SK-N-SH (cell line): Measurements from ENCODE around the gene SDHA. TPM values are rescaled to one million over a fixed set of nuclear protein-coding genes. Genes with fewer than 3 reads are reported as not detected.

Source experiments
- CTCF ChIA-PET: fragments of 300-600, 350-600 bp; formaldehyde crosslinking; extraction: SDS; loops from one replicate; lab custom pipeline; 2021; lab: Yijun Ruan, JAX
- POLR2A ChIA-PET: fragments of 350-600 bp; sonication (Branson Sonifier 250); formaldehyde crosslinking; extraction: SDS; loops from one replicate; lab custom pipeline; 2020; ENCODE audit warnings: antibody characterized with exemption, inconsistent platforms; lab: Yijun Ruan, JAX
- DNase-seq: peaks from one replicate; pipeline ENCODE4 v3.0.0; 2012
- H2AFZ ChIP-seq: fragments of 200-600 bp; sonication (generic); 2 replicates; pipeline ENCODE4 v1.8.1; 2016; ENCODE audit warnings: antibody characterized with exemption, mild to moderate bottlenecking, low read depth
- H3F3A ChIP-seq: fragments of 200-600 bp; sonication (generic); replicated peaks from 2 replicates; pipeline ENCODE3; 2016; ENCODE audit warnings: antibody characterized with exemption, mild to moderate bottlenecking; ENCODE audit not compliant: insufficient read depth
- H3K27ac ChIP-seq, 2 experiments: fragments of 200-500 bp in 1 of 2; fragments of 200-600 bp in 1 of 2; sonication (Bioruptor generic) in 1 of 2; sonication (generic), shearing (Covaris generic) in 1 of 2; 2 replicates each; pipeline versions ENCODE4 v1.5.1 to v1.6.1; 2014 to 2016; ENCODE audit warnings: low read depth in 2 of 2, inconsistent platforms in 1 of 2, low read length in 1 of 2, mild to moderate bottlenecking in 1 of 2, mixed read lengths in 1 of 2
- H3K27me3 ChIP-seq: fragments of 200-600 bp; sonication (generic), shearing (Covaris generic); 2 replicates; pipeline ENCODE4 v1.6.1; 2016; ENCODE audit warnings: mixed run types; ENCODE audit not compliant: insufficient read depth
- H3K36me3 ChIP-seq, 2 experiments: fragments of 200-500 bp in 1 of 2; fragments of 200-600 bp in 1 of 2; sonication (Bioruptor generic) in 1 of 2; sonication (generic) in 1 of 2; replicated peaks in 1 of 2; 2 replicates each; pipeline versions ENCODE3 to v1.5.1; 2014 to 2016; ENCODE audit warnings: low read length in 1 of 2, mild to moderate bottlenecking in 1 of 2; ENCODE audit not compliant: insufficient read depth in 2 of 2, control insufficient read depth in 1 of 2
- H3K4me1 ChIP-seq, 2 experiments: fragments of 200-500 bp in 1 of 2; fragments of 200-600 bp in 1 of 2; sonication (Bioruptor generic) in 1 of 2; sonication (generic), shearing (Covaris generic) in 1 of 2; 2 replicates each; pipeline versions ENCODE4 v1.5.1 to v1.6.1; 2014 to 2016; ENCODE audit warnings: low read depth in 1 of 2, low read length in 1 of 2, mixed run types in 1 of 2; ENCODE audit not compliant: insufficient read depth in 2 of 2, control insufficient read depth in 1 of 2
- H3K4me2 ChIP-seq: fragments of 200-600 bp; sonication (generic), shearing (Covaris generic); 2 replicates; pipeline ENCODE4 v1.6.1; 2017; ENCODE audit warnings: mixed run types
- H3K4me3 ChIP-seq, 2 experiments: fragments of 200-500 bp in 1 of 2; fragments of 200-600 bp in 1 of 2; sonication (Bioruptor generic) in 1 of 2; sonication (generic), shearing (Covaris generic) in 1 of 2; 2 replicates each; pipeline versions ENCODE4 v1.5.1 to v1.8.1; 2014 to 2016; ENCODE audit warnings: low read depth in 2 of 2, inconsistent platforms in 1 of 2, low read length in 1 of 2, mild to moderate bottlenecking in 1 of 2, mixed read lengths in 1 of 2, moderate library complexity in 1 of 2
- H3K79me2 ChIP-seq: fragments of 200-600 bp; sonication (generic); 2 replicates; pipeline ENCODE4 v1.8.1; 2017; ENCODE audit warnings: mild to moderate bottlenecking; ENCODE audit not compliant: insufficient read depth
- H3K9ac ChIP-seq: fragments of 200-600 bp; sonication (generic); 2 replicates; pipeline ENCODE4 v1.6.1; 2017; ENCODE audit warnings: mixed run types
- H3K9me2 ChIP-seq: fragments of 200-600 bp; sonication (generic); 2 replicates; pipeline ENCODE4 v1.6.1; 2017; ENCODE audit warnings: mixed run types
- H3K9me3 ChIP-seq: fragments of 200-600 bp; sonication (generic); 2 replicates; pipeline ENCODE4 v1.6.1; 2017; ENCODE audit warnings: mixed run types, mild to moderate bottlenecking, moderate library complexity
- H4K20me1 ChIP-seq: fragments of 200-600 bp; sonication (generic); 2 replicates; pipeline ENCODE4 v1.6.1; 2017; ENCODE audit warnings: mild to moderate bottlenecking, mixed run types; ENCODE audit not compliant: insufficient read depth
- CHD2 ChIP-seq: fragments of 150-350 bp; IDR thresholded peaks from 2 replicates; pipeline ENCODE4 v1.6.1; 2018; ENCODE audit warnings: low read length; ENCODE audit not compliant: partially characterized antibody
- ELF1 ChIP-seq: IDR thresholded peaks from 2 replicates; pipeline ENCODE4 v1.4.0; 2012
- EP300 ChIP-seq, 2 experiments: IDR thresholded peaks; 2 replicates each; pipeline versions ENCODE4 v1.4.0 to v1.6.1; 2012; ENCODE audit warnings: borderline replicate concordance in 1 of 2, low read depth in 1 of 2, low read length in 1 of 2
- EZH2phosphoT487 ChIP-seq: fragments of 200-600 bp; sonication (generic); IDR thresholded peaks from 2 replicates; pipeline ENCODE4 v1.6.1; 2017; ENCODE audit warnings: low read depth, mixed run types, mild to moderate bottlenecking, antibody characterized with exemption, moderate library complexity, borderline replicate concordance
- FOXM1 ChIP-seq: IDR thresholded peaks from 2 replicates; pipeline ENCODE4 v1.4.0; 2012; ENCODE audit warnings: low read depth, mild to moderate bottlenecking
- GABPA ChIP-seq: IDR thresholded peaks from 2 replicates; pipeline ENCODE4 v1.4.0; 2012; ENCODE audit warnings: low read depth, mild to moderate bottlenecking
- JUND ChIP-seq: IDR thresholded peaks from 2 replicates; pipeline ENCODE4 v1.4.0; 2012
- MAX ChIP-seq: IDR thresholded peaks from 2 replicates; pipeline ENCODE4 v1.4.0; 2012; ENCODE audit warnings: low read depth
- MEF2A ChIP-seq: IDR thresholded peaks from 2 replicates; pipeline ENCODE4 v1.4.0; 2012; ENCODE audit warnings: low read depth, borderline replicate concordance
- NFIC ChIP-seq: IDR thresholded peaks from 2 replicates; pipeline ENCODE4 v1.4.0; 2012; ENCODE audit warnings: borderline replicate concordance
- NRF1 ChIP-seq: IDR thresholded peaks from 2 replicates; pipeline ENCODE4 v1.6.1; 2012; ENCODE audit warnings: low read depth, mild to moderate bottlenecking, low read length
- PBX3 ChIP-seq: IDR thresholded peaks from 2 replicates; pipeline ENCODE4; 2012
- POLR2AphosphoS5 ChIP-seq: IDR thresholded peaks from 2 replicates; pipeline ENCODE4 v1.6.1; 2012; ENCODE audit warnings: low read depth, low read length
- RCOR1 ChIP-seq: fragments of 150-350 bp; IDR thresholded peaks from 2 replicates; pipeline ENCODE4 v1.6.1; 2017; ENCODE audit warnings: antibody characterized with exemption, low read length
- REST ChIP-seq: IDR thresholded peaks from 2 replicates; pipeline ENCODE4 v1.6.1; 2012; ENCODE audit warnings: mild to moderate bottlenecking, low read depth, low read length, moderate library complexity
- RXRA ChIP-seq: IDR thresholded peaks from 2 replicates; pipeline ENCODE4 v1.4.0; 2012; ENCODE audit warnings: low read depth, mild to moderate bottlenecking, borderline replicate concordance
- SIN3A ChIP-seq: IDR thresholded peaks from 2 replicates; pipeline ENCODE4 v1.6.1; 2012; ENCODE audit warnings: low read depth, mild to moderate bottlenecking, low read length, moderate library complexity, borderline replicate concordance
- SMC3 ChIP-seq: IDR thresholded peaks from 2 replicates; pipeline ENCODE4 v1.6.1; 2012; ENCODE audit warnings: low read depth, low read length, improper control_type of control experiment
- TCF12 ChIP-seq: IDR thresholded peaks from 2 replicates; pipeline ENCODE4 v1.4.0; 2012
- TEAD4 ChIP-seq: IDR thresholded peaks from 2 replicates; pipeline ENCODE4 v1.4.0; 2012; ENCODE audit warnings: mild to moderate bottlenecking, borderline replicate concordance; ENCODE audit not compliant: insufficient read depth
- USF1 ChIP-seq: IDR thresholded peaks from 2 replicates; pipeline ENCODE4 v1.4.0; 2012; ENCODE audit warnings: low read depth, borderline replicate concordance
- YY1 ChIP-seq: IDR thresholded peaks from 2 replicates; pipeline ENCODE4 v1.4.0; 2012; ENCODE audit warnings: low read depth, mild to moderate bottlenecking
- ZBTB33 ChIP-seq: IDR thresholded peaks from 2 replicates; pipeline ENCODE4 v1.4.0; 2012; ENCODE audit warnings: low read depth, borderline replicate concordance
- WGBS: methylation state at CpG from one replicate; pipeline ENCODE4 v1.1.6; 2017; ENCODE audit warnings: low lambda C conversion rate; 5-methylcytosine and 5-hydroxymethylcytosine counted together
- polyA plus RNA-seq, 3 experiments: library from polyadenylated mRNA; depleted of rRNA; stranded (reverse); fragments of >200 nt; gene quantifications; 2 replicates each; pipeline ENCODE4 v1.2.3, GENCODE V29; 2012
- TF ChIP-seq, protein P1 (sequence below): fragments of 200-600 bp; sonication (generic); IDR thresholded peaks from 2 replicates; pipeline ENCODE4 v1.6.1; 2017; ENCODE audit warnings: antibody characterized with exemption, mild to moderate bottlenecking, moderate library complexity

The SDHA gene
- polyA plus RNA-seq, 1 of the 3 experiments (the other 2 are of a cell fraction) = 106 TPM

DNA sequence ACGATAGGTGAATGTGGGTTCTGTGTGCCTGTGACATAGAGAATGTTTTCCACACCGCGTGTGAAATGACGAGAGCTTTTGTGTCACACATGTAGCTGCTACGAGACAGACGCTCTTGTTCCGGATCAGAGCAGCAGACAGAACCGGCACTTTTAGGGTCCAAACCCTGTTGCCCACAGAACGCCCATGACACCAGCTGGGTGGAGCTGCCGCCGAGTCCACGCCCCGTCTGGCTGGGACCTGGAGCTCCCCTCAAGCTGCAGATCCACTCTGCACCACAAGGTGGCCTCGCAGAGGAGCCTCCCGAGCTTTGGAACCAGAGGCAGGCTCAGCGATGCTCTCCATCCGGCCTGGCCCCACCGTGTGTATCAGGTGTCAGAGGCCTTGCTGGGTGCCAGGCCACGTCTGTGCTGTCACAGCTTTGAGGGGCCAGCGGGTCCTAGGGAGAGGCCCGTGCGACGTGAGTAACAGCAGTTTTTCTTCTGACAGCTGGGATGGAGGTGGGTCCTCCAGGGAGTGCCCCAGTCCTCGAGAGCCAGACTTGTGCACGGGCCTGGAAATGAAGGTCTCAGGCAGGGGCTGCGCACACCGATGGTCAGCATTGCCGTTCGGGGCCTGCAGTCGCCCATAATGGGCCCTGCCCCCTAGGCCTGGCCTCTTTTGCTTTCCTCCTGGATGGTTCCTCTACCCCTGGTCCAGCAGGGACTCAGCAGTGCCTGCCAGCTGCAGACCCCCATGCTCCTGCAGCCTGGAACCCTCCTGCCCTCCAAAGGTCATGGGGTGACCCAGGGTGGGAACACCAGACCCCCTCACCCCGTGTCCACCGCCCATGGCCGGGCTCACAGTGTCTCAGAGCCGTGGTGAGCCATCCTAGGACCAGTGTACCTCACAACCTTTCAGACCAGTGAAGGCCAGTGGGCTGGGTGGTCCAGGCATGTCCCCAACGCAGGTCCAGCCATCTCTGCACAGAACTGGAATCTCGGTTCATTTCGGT lies 29.3 kb upstream of the SDHA start:
- POLR2A ChIA-PET = no interaction called here
- Histone ChIP-seq H2AFZ (no peak overlapping the region), H3K9ac (no peak overlapping the region)
- no peak for TF ChIP-seq RXRA
- no peak for TF ChIP-seq USF1
- no peak for TF ChIP-seq RCOR1
- TF ChIP-seq, protein P1, sequence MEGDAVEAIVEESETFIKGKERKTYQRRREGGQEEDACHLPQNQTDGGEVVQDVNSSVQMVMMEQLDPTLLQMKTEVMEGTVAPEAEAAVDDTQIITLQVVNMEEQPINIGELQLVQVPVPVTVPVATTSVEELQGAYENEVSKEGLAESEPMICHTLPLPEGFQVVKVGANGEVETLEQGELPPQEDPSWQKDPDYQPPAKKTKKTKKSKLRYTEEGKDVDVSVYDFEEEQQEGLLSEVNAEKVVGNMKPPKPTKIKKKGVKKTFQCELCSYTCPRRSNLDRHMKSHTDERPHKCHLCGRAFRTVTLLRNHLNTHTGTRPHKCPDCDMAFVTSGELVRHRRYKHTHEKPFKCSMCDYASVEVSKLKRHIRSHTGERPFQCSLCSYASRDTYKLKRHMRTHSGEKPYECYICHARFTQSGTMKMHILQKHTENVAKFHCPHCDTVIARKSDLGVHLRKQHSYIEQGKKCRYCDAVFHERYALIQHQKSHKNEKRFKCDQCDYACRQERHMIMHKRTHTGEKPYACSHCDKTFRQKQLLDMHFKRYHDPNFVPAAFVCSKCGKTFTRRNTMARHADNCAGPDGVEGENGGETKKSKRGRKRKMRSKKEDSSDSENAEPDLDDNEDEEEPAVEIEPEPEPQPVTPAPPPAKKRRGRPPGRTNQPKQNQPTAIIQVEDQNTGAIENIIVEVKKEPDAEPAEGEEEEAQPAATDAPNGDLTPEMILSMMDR = peak; percentile 84
- TF ChIP-seq REST = no peak
- TF ChIP-seq MEF2A = no peak
- no peak for TF ChIP-seq ELF1
- TF ChIP-seq TCF12 = no peak
- TF ChIP-seq NFIC = no peak
- no peak for TF ChIP-seq ZBTB33
- no peak for TF ChIP-seq GABPA
- no peak for TF ChIP-seq FOXM1
- TF ChIP-seq CHD2 = no peak
- TF ChIP-seq JUND = no peak
- TF ChIP-seq YY1 = no peak
- TF ChIP-seq TEAD4 = no peak
- no peak for TF ChIP-seq EZH2phosphoT487
- TF ChIP-seq EP300 (IDR thresholded peaks at IDR 0.05; ENCODE audit: borderline replicate concordance in 1 of 2, low read depth in 1 of 2, low read length in 1 of 2) = no peak
- TF ChIP-seq SIN3A = no peak
- TF ChIP-seq MAX = 0 out of 2 replicates have a peak, but pooled peaks have one; percentile 39
- no peak for TF ChIP-seq PBX3
- TF ChIP-seq SMC3 = peak; percentile 89
- no peak for TF ChIP-seq NRF1
- TF ChIP-seq POLR2AphosphoS5 = no peak

More for the DNA sequence above, 29.3 kb upstream of the SDHA start:
- Histone ChIP-seq H3K4me3 (no peak overlapping the region), H4K20me1 (no peaks in the 10 kb centered on the region), H3K9me3 (no peaks in the 10 kb centered on the region), H3K36me3 (no peaks in the 10 kb centered on the region), H3F3A (no peaks in the 10 kb centered on the region), H3K27ac (no peak overlapping the region), H3K27me3 (no peaks in the 10 kb centered on the region), H3K4me2 (no peak overlapping the region), H3K9me2 (no peaks in the 10 kb centered on the region), H3K4me1 (peaks cover 0 to 19% of the 10 kb centered on the region in 2 experiments; a peak in 1 of 4 replicates), H3K79me2 (no peaks in the 10 kb centered on the region)
- 48% methylated on average over 15 of the region's 37 CpGs for WGBS
- CTCF ChIA-PET = interaction anchor here (0.6 to 2.1 kb wide), 35 partner anchors 8 to 810 kb away, joined by 3 to 11 read pairs (median 3); partner anchors contain the start of genes CCDC127 and SDHA
- peak; percentile 98 for DNase-seq
